Measurements from ENCODE around the gene MEIS2. TPM values are rescaled to one million over a fixed set of nuclear protein-coding genes. Genes with fewer than 3 reads are reported as not detected.

Gene MEIS2
- total and polyA plus RNA-seq, 2 of the 13 experiments (the other 11 are each of a cell fraction or from before 2014, with no cell fraction given) = 10.7 to 12.4 TPM

DNA sequence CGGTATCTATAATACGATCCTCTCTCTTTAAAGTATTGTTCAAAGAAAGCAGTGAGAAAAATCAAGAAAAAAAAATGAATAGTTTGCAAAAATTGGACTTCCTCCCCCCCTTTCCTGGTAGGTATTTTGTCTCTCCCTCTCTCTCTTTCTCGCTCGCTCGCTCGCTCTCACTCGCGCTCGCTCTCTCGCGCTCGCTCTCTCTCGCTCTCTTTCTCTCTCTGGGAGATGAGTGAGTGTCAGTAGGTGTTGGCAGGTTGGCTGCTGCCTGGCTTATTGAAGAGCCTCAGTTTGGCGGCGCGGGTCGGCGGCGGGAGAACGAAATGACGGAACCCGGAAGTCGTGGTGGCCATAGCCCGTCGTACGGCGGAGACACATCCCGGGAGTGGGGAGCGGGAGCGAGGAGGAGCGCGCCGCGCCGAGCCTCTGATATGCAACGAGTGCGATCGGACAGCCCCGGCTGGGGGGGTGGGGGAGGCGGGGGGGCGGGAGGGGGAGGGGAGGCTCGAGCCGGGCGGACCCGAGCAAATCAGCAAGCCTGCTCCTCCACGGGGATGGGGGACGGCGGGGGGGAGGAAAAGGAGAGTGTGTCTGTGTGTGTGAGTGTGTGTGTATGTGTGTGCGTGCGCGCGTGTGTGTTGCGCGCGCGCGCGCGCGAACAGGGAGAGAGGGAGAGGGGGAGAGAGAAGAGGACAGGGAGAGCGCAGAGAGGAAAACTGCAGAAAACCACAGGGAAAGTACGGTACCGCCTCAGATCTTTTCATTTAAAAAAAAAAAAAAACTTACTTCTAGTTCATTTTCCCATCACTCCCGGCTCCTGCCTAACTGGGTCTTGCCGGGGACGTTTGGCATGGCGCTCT lies at the start of gene MEIS2 (continued):
- 0 out of 2 replicates have a peak, but pooled peaks have one; percentile 32 for TF ChIP-seq ZNF337 (CRISPR knock-in tag; IDR thresholded peaks at IDR 0.05; ENCODE audit: borderline replicate concordance, low read depth)
- TF ChIP-seq ZMYM2 (CRISPR knock-in tag; IDR thresholded peaks at IDR 0.05) = no peak
- TF ChIP-seq, protein P1, sequence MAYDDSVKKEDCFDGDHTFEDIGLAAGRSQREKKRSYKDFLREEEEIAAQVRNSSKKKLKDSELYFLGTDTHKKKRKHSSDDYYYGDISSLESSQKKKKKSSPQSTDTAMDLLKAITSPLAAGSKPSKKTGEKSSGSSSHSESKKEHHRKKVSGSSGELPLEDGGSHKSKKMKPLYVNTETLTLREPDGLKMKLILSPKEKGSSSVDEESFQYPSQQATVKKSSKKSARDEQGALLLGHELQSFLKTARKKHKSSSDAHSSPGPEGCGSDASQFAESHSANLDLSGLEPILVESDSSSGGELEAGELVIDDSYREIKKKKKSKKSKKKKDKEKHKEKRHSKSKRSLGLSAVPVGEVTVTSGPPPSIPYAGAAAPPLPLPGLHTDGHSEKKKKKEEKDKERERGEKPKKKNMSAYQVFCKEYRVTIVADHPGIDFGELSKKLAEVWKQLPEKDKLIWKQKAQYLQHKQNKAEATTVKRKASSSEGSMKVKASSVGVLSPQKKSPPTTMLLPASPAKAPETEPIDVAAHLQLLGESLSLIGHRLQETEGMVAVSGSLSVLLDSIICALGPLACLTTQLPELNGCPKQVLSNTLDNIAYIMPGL (CRISPR knock-in tag; IDR thresholded peaks at IDR 0.05; ENCODE audit: borderline replicate concordance in 1 of 2, low read depth in 1 of 2) = peak; percentile 3 to 43
- TF ChIP-seq PAF1 (CRISPR knock-in tag; IDR thresholded peaks at IDR 0.05) = no peak
- TF ChIP-seq, protein P2, sequence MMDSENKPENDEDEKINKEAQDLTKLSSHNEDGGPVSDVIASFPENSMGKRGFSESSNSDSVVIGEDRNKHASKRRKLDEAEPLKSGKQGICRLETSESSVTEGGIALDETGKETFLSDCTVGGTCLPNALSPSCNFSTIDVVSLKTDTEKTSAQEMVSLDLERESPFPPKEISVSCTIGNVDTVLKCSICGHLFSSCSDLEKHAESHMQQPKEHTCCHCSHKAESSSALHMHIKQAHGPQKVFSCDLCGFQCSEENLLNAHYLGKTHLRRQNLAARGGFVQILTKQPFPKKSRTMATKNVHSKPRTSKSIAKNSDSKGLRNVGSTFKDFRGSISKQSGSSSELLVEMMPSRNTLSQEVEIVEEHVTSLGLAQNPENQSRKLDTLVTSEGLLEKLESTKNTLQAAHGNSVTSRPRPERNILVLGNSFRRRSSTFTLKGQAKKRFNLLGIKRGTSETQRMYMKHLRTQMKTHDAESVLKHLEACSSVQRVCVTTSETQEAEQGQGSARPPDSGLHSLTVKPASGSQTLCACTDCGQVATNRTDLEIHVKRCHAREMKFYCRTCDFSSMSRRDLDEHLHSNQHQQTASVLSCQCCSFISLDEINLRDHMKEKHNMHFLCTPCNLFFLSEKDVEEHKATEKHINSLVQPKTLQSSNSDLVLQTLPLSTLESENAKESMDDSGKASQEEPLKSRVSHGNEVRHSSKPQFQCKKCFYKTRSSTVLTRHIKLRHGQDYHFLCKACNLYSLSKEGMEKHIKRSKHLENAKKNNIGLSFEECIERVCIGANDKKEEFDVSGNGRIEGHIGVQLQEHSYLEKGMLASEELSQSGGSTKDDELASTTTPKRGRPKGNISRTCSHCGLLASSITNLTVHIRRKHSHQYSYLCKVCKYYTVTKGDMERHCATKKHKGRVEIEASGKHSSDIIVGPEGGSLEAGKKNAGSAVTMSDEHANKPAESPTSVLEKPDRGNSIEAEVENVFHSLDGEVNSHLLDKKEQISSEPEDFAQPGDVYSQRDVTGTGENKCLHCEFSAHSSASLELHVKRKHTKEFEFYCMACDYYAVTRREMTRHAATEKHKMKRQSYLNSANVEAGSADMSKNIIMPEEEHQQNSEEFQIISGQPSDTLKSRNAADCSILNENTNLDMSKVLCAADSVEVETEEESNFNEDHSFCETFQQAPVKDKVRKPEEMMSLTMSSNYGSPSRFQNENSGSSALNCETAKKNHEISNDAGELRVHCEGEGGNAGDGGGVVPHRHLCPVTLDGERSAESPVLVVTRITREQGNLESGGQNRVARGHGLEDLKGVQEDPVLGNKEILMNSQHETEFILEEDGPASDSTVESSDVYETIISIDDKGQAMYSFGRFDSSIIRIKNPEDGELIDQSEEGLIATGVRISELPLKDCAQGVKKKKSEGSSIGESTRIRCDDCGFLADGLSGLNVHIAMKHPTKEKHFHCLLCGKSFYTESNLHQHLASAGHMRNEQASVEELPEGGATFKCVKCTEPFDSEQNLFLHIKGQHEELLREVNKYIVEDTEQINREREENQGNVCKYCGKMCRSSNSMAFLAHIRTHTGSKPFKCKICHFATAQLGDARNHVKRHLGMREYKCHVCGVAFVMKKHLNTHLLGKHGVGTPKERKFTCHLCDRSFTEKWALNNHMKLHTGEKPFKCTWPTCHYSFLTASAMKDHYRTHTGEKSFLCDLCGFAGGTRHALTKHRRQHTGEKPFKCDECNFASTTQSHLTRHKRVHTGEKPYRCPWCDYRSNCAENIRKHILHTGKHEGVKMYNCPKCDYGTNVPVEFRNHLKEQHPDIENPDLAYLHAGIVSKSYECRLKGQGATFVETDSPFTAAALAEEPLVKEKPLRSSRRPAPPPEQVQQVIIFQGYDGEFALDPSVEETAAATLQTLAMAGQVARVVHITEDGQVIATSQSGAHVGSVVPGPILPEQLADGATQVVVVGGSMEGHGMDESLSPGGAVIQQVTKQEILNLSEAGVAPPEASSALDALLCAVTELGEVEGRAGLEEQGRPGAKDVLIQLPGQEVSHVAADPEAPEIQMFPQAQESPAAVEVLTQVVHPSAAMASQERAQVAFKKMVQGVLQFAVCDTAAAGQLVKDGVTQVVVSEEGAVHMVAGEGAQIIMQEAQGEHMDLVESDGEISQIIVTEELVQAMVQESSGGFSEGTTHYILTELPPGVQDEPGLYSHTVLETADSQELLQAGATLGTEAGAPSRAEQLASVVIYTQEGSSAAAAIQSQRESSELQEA (CRISPR knock-in tag; IDR thresholded peaks at IDR 0.05; ENCODE audit: not compliant biosample characterization) = no peak
- no peak for TF ChIP-seq ADNP (CRISPR knock-in tag; IDR thresholded peaks at IDR 0.05)
- TF ChIP-seq, protein P3, sequence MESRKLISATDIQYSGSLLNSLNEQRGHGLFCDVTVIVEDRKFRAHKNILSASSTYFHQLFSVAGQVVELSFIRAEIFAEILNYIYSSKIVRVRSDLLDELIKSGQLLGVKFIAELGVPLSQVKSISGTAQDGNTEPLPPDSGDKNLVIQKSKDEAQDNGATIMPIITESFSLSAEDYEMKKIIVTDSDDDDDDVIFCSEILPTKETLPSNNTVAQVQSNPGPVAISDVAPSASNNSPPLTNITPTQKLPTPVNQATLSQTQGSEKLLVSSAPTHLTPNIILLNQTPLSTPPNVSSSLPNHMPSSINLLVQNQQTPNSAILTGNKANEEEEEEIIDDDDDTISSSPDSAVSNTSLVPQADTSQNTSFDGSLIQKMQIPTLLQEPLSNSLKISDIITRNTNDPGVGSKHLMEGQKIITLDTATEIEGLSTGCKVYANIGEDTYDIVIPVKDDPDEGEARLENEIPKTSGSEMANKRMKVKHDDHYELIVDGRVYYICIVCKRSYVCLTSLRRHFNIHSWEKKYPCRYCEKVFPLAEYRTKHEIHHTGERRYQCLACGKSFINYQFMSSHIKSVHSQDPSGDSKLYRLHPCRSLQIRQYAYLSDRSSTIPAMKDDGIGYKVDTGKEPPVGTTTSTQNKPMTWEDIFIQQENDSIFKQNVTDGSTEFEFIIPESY (CRISPR knock-in tag; IDR thresholded peaks at IDR 0.05) = no peak
- TF ChIP-seq AKAP8 (CRISPR knock-in tag; IDR thresholded peaks at IDR 0.05) = no peak
- no peak for TF ChIP-seq U2AF2 (IDR thresholded peaks at IDR 0.05; ENCODE audit: low read depth, low read length)
- TF ChIP-seq, protein P4, sequence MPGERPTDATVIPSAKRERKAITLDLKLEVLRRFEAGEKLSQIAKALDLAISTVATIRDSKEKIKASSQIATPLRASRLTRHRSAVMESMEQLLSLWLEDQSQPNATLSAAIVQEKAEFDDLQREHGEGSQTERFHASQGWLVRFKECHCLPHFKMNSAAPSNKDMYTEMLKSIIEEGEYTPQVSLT (CRISPR knock-in tag; IDR thresholded peaks at IDR 0.05; ENCODE audit: borderline replicate concordance, low read depth) = no peak
- TF ChIP-seq, protein P5, sequence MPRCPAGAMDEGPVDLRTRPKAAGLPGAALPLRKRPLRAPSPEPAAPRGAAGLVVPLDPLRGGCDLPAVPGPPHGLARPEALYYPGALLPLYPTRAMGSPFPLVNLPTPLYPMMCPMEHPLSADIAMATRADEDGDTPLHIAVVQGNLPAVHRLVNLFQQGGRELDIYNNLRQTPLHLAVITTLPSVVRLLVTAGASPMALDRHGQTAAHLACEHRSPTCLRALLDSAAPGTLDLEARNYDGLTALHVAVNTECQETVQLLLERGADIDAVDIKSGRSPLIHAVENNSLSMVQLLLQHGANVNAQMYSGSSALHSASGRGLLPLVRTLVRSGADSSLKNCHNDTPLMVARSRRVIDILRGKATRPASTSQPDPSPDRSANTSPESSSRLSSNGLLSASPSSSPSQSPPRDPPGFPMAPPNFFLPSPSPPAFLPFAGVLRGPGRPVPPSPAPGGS (CRISPR knock-in tag; IDR thresholded peaks at IDR 0.05) = no peak
- TF ChIP-seq ARHGAP35 (CRISPR knock-in tag; IDR thresholded peaks at IDR 0.05; ENCODE audit: borderline replicate concordance) = no peak
- no peak for TF ChIP-seq ZNF143 (CRISPR knock-in tag; IDR thresholded peaks at IDR 0.05)
- TF ChIP-seq CHCHD3 (CRISPR knock-in tag; IDR thresholded peaks at IDR 0.05) = no peak

Measured in HepG2 (cell line).